NCI-H446 treated with DMSO at 0.1 percent for 48 hours (cell line): Measurements from ENCODE around the gene TTC7B.

Source experiments
- DNase-seq: peaks from one replicate; lab custom pipeline; 2025; lab: John Stamatoyannopoulos, UW

Gene TTC7B

GRCh38 chr14:90489916-90490719 is 326.1 kb downstream of the TTC7B start:
- DNase-seq = peak; percentile 62

DNA sequence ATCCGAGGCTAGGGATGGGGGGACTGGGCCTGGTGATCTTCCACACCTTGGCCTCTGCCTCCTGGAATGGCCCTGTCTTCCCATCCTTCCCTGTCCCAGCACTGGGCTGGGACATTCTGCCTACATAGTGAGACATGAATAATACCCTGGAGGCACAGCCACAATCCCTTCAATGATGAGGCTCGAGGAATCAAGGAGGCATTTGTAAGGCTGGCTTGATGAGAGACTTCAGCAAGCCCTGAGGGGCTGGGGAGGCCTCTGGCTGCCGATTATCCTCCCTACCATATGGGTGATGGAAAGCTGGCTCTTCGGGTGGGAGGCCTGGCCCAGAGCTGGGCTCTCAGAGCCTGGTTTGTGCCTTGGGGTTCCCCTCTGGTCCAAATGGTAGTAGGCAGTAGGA is 326.9 kb downstream of the TTC7B start:
- no peak for DNase-seq

GRCh38 chr14:90488256-90488655 is 328.0 kb downstream of the TTC7B start:
- no peak for DNase-seq

DNA sequence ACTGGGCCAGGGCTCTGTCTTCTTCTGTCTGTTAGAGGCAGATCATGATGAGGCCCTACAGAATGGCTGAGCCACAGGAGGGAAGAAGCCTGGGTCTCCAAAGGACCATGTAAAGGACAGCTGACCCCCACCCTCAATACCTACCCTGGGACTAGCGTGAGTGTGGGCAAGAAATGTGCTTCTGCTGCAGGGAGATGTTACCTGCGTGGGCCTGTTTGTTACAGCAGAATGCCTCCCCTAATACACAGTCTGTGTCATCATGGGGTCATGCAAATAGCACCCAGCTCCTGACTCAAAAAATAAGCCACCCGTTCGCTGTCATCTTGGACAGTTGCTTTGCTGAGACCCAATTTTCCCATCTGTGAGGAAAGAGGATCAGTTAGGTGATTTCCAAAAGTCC is 328.8 kb downstream of the TTC7B start:
- DNase-seq = no peak

- peak; percentile 49 for DNase-seq
Measured at GRCh38 chr14:90487031-90487430, 329.2 kb downstream of the TTC7B start.

GRCh38 chr14:90484291-90484690 is 331.9 kb downstream of the TTC7B start:
- no peak for DNase-seq

- no peak for DNase-seq
Measured at GRCh38 chr14:90483571-90483974, 332.7 kb downstream of the TTC7B start.

DNA sequence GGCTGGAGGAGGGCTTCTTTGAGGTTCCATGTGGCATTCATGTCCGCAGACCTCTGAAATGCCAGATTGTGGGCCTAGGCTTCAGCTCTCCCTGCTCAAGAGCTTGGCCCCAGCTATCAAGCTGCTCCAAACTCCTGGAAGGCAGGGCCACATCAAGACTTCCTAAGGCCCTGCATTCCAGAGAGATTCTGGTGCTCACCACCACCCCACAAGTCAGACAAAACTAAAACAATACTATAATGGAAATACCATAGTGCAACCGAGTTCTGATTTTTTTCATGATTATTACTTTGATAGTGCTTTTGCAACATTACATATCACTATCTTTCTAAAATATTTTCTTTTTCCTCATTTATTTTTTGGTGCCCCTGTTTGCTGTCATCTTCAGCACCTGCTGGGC is 333.1 kb downstream of the TTC7B start:
- no peak for DNase-seq

DNA sequence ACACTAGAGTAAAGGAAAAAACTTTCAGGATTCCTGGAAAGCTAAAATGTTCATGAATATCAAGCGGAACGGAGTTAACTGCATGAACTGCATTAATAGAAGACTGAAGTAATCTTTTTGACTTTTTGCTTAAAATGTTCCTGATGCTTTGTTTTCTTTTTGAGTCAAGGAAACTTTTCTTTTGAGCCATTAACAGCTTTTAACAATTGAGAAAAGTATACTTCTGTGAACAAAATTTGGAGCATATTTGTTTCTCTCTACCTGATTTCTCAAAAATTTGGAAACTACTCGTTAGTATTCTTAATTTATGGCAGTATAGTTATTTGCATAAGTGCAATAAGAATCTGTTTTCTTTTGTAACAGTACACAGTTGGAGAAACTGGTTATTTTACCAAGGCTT is 340.9 kb downstream of the TTC7B start:
- DNase-seq = no peak
